H1 (cell line): ENCODE results near the gene BTRC. TPM values are rescaled to one million over a fixed set of nuclear protein-coding genes. Genes with fewer than 3 reads are reported as not detected.

Experiments used
- BACH1 ChIP-seq: IDR thresholded peaks from 2 replicates; pipeline ENCODE4 v1.6.1; 2012; ENCODE audit warnings: low read length, improper control_type of control experiment
- BRCA1 ChIP-seq: IDR thresholded peaks from 2 replicates; pipeline ENCODE4 v1.6.1; 2012; ENCODE audit warnings: low read depth, low read length, improper control_type of control experiment
- CEBPB ChIP-seq: IDR thresholded peaks from 2 replicates; pipeline ENCODE4 v1.6.1; 2012; ENCODE audit warnings: low read depth, low read length
- CHD2 ChIP-seq: IDR thresholded peaks from 2 replicates; pipeline ENCODE4 v1.6.1; 2012; ENCODE audit warnings: low read length, improper control_type of control experiment
- CREB1 ChIP-seq: IDR thresholded peaks from 2 replicates; pipeline ENCODE4 v1.6.1; 2012; ENCODE audit warnings: inconsistent platforms
- CTCF ChIP-seq, 3 experiments: IDR thresholded peaks; 1 replicate in 2 of 3; 2 replicates in 1 of 3; pipeline versions ENCODE4 v1.5.1 to v1.6.1; 2011; ENCODE audit warnings: low read length in 3 of 3, mild to moderate bottlenecking in 3 of 3, inconsistent platforms in 2 of 3, low read depth in 1 of 3, moderate library complexity in 1 of 3; ENCODE audit not compliant: insufficient read depth in 1 of 3; ENCODE audit errors: control extremely low read depth in 1 of 3
- EGR1 ChIP-seq: IDR thresholded peaks from 2 replicates; pipeline ENCODE4 v1.6.1; 2011; ENCODE audit warnings: low read depth, low read length, borderline replicate concordance
- EZH2 ChIP-seq: fragments of 200-600 bp; sonication (generic); IDR thresholded peaks from 2 replicates; pipeline ENCODE4 v1.7.1; 2012; ENCODE audit warnings: low read depth, mild to moderate bottlenecking, moderate library complexity, low read length, inconsistent platforms; ENCODE audit not compliant: severe bottlenecking
- GTF2F1 ChIP-seq: IDR thresholded peaks from 2 replicates; pipeline ENCODE4 v1.6.1; 2012; ENCODE audit warnings: low read depth, low read length, improper control_type of control experiment, borderline replicate concordance
- HDAC2 ChIP-seq, 2 experiments: fragments of 300-600 bp in 1 of 2; sonication (generic) in 1 of 2; IDR thresholded peaks; 2 replicates each; pipeline ENCODE4 v1.6.1; 2011 to 2012; ENCODE audit warnings: low read depth in 2 of 2, low read length in 2 of 2, mild to moderate bottlenecking in 2 of 2, moderate library complexity in 2 of 2, borderline replicate concordance in 1 of 2, inconsistent platforms in 1 of 2
- JUN ChIP-seq: IDR thresholded peaks from 2 replicates; pipeline ENCODE4 v1.6.1; 2011; ENCODE audit warnings: low read depth, mild to moderate bottlenecking, improper control_type of control experiment, low read length
- JUND ChIP-seq: IDR thresholded peaks from 2 replicates; pipeline ENCODE4 v1.6.1; 2011; ENCODE audit warnings: mild to moderate bottlenecking, improper control_type of control experiment, low read length
- RAD21 ChIP-seq, 2 experiments: IDR thresholded peaks in 1 of 2; conservative IDR thresholded peaks in 1 of 2; 2 replicates each; pipeline ENCODE4 v1.6.1; 2011; ENCODE audit warnings: low read depth in 2 of 2, low read length in 2 of 2, improper control_type of control experiment in 1 of 2, inconsistent platforms in 1 of 2, mild to moderate bottlenecking in 1 of 2, moderate library complexity in 1 of 2
- RFX5 ChIP-seq: IDR thresholded peaks from 2 replicates; pipeline ENCODE4 v1.6.1; 2011; ENCODE audit warnings: low read depth, low read length, improper control_type of control experiment, borderline replicate concordance
- RNF2 ChIP-seq: fragments of 200-900, 300-1000 bp; sonication (generic); IDR thresholded peaks from 2 replicates; pipeline ENCODE4 v1.7.1; 2016; ENCODE audit warnings: borderline replicate concordance, low read depth, mild to moderate bottlenecking, antibody characterized with exemption, low read length; ENCODE audit not compliant: poor library complexity, severe bottlenecking; ENCODE audit errors: missing control alignments
- SIRT6 ChIP-seq: IDR thresholded peaks from one replicate; pipeline ENCODE4 v1.7.1; 2012; ENCODE audit warnings: low read length, inconsistent platforms
- SP2 ChIP-seq: IDR thresholded peaks from 2 replicates; pipeline ENCODE4 v1.6.1; 2012; ENCODE audit warnings: mild to moderate bottlenecking, low read length, inconsistent platforms
- SRF ChIP-seq: IDR thresholded peaks from 2 replicates; pipeline ENCODE4 v1.6.1; 2011; ENCODE audit warnings: mild to moderate bottlenecking, low read depth, low read length, moderate library complexity
- TCF12 ChIP-seq: IDR thresholded peaks from 2 replicates; pipeline ENCODE4 v1.6.1; 2011; ENCODE audit warnings: low read depth, mild to moderate bottlenecking, low read length
- USF2 ChIP-seq: IDR thresholded peaks from 2 replicates; pipeline ENCODE4 v1.6.1; 2011; ENCODE audit warnings: low read length, improper control_type of control experiment
- polyA plus RNA-seq, 7 experiments: library from polyadenylated mRNA; depleted of rRNA in 3 of 7; stranded (reverse) in 5 of 7; unstranded in 2 of 7; fragments of >200 nt in 5 of 7; fragments of 200-250 nt in 2 of 7; gene quantifications; 1 replicate in 5 of 7; 2 replicates in 1 of 7; 4 replicates in 1 of 7; pipeline versions ENCODE4 v1.2.1 to v1.2.3, GENCODE V29; 2011 to 2013; ENCODE audit warnings: missing spikeins in 2 of 7, mixed read lengths in 2 of 7
- total RNA-seq: library from RNA; stranded (reverse); fragmentation: NEBNext Ultra II Directional; extraction: Animal tissue kit (Norgen Biotek cat#: 25700); gene quantifications from 2 replicates; pipeline ENCODE4 v1.2.1, GENCODE V29; 2021

Gene BTRC
- total and polyA plus RNA-seq, 2 of the 8 experiments (the other 6 are each of a cell fraction or from before 2014, with no cell fraction given), result 9.9 to 24.7 TPM

- TF ChIP-seq JUN (no peak), CEBPB (no peak), CREB1 (no peak), HDAC2 (IDR thresholded peaks at IDR 0.05; ENCODE audit: borderline replicate concordance in 1 of 2, low read depth in 2 of 2, low read length in 2 of 2) (no peak), RFX5 (peak; percentile 27; the same call in 1 of the 2 replicates), SP2 (no peak), EZH2 (no peak), USF2 (no peak), RNF2 (no peak), BRCA1 (no peak), RAD21 (IDR thresholded peaks at IDR 0.05 in 1 of 2, conservative IDR thresholded peaks at IDR 0.05 in 1 of 2; ENCODE audit: low read depth in 2 of 2, low read length in 2 of 2) (no peak; a peak in 1 of 4 replicates), SIRT6 (no peak), JUND (no peak), SRF (peak; percentile 77), CTCF (IDR thresholded peaks at IDR 0.05; ENCODE audit: control extremely low read depth in 1 of 3, insufficient read depth in 1 of 3, low read depth in 1 of 3, low read length in 3 of 3) (no peak), EGR1 (no peak), TCF12 (no peak), CHD2 (peak; percentile 32; the same call in 1 of the 2 replicates), BACH1 (no peak), GTF2F1 (no peak)
Measured at GRCh38 chr10:101311185-101312066, 42.5 kb upstream of the BTRC start (continued).
